ENCODE measurements around the gene PERCC1. TPM values are rescaled to one million over a fixed set of nuclear protein-coding genes. Genes with fewer than 3 reads are reported as not detected.

The PERCC1 gene
- total RNA-seq, 4 donors from 2014 or later, result not detected

- H3K4me3 ChIP-seq (ENCODE audit: low read depth, poor library complexity, severe bottlenecking), result no peak overlapping the region
- intact Hi-C loops (cut with DNase I; ENCODE audit: low total_unique reads), result no loop called here
- 95 to 96% methylated on average over 6 to 7 of the region's 7 CpGs for WGBS, 2 donors
- DNase-seq (ENCODE audit: low spot score in 2 of 2), result no peak
- TF ChIP-seq POLR2A (IDR thresholded peaks at IDR 0.05), result no peak
- TF ChIP-seq CTCF (IDR thresholded peaks at IDR 0.05), result no peak
Observed at GRCh38 chr16:1389762-1390161, 41.1 kb upstream of the PERCC1 start.

GRCh38 chr16:1390239-1390779, 40.6 kb upstream of the PERCC1 start:
- TF ChIP-seq POLR2A (IDR thresholded peaks at IDR 0.05) (no peak), CTCF (IDR thresholded peaks at IDR 0.05) (no peak)
- DNase-seq (ENCODE audit: low spot score in 2 of 2), result no peak
- WGBS, 2 donors, result 83 to 85% methylated on average over 28 of the region's 28 CpGs
- H3K4me3 ChIP-seq (ENCODE audit: low read depth, poor library complexity, severe bottlenecking), result no peak overlapping the region
- intact Hi-C loops (cut with DNase I; ENCODE audit: low total_unique reads), result no loop called here

GRCh38 chr16:1392826-1393225, 38.1 kb upstream of the PERCC1 start:
- TF ChIP-seq POLR2A (IDR thresholded peaks at IDR 0.05) (no peak), CTCF (IDR thresholded peaks at IDR 0.05) (no peak)
- no peak overlapping the region for H3K4me3 ChIP-seq (ENCODE audit: low read depth, poor library complexity, severe bottlenecking)
- 94 to 95% methylated on average over 17 of the region's 17 CpGs for WGBS, 2 donors
- no peak for DNase-seq (ENCODE audit: low spot score in 2 of 2)
- intact Hi-C loops (cut with DNase I; ENCODE audit: low total_unique reads), result no loop called here

GRCh38 chr16:1393613-1394176, 37.2 kb upstream of the PERCC1 start:
- TF ChIP-seq POLR2A (IDR thresholded peaks at IDR 0.05) (no peak), CTCF (IDR thresholded peaks at IDR 0.05) (no peak)
- intact Hi-C loops (cut with DNase I; ENCODE audit: low total_unique reads), result no loop called here
- 95 to 96% methylated on average over 16 to 17 of the region's 21 CpGs for WGBS, 2 donors
- no peak for DNase-seq (ENCODE audit: low spot score in 2 of 2)
- H3K4me3 ChIP-seq (ENCODE audit: low read depth, poor library complexity, severe bottlenecking), result no peak overlapping the region

GRCh38 chr16:1394367-1394951, 36.4 kb upstream of the PERCC1 start:
- H3K4me3 ChIP-seq (ENCODE audit: low read depth, poor library complexity, severe bottlenecking), result no peak overlapping the region
- WGBS, 2 donors, result 92% methylated on average over 19 of the region's 19 CpGs
- intact Hi-C loops (cut with DNase I; ENCODE audit: low total_unique reads), result no loop called here
- no peak for DNase-seq (ENCODE audit: low spot score in 2 of 2)
- no peak for TF ChIP-seq POLR2A (IDR thresholded peaks at IDR 0.05)

- 88 to 93% methylated on average over 17 to 20 of the region's 22 CpGs for WGBS, 2 donors
- TF ChIP-seq CTCF (IDR thresholded peaks at IDR 0.05) (no peak), POLR2A (IDR thresholded peaks at IDR 0.05) (no peak)
- intact Hi-C loops (cut with DNase I; ENCODE audit: low total_unique reads), result no loop called here
- DNase-seq (ENCODE audit: low spot score in 2 of 2), result no peak
- H3K4me3 ChIP-seq (ENCODE audit: low read depth, poor library complexity, severe bottlenecking), result no peak overlapping the region
Observed at GRCh38 chr16:1395444-1396031, 35.3 kb upstream of the PERCC1 start.

Data from lower leg skin (tissue), 4 donors.